OCI-LY7 (cell line): ENCODE measurements around the gene SLC6A16.

Experiments
- CTCF ChIP-seq: fragments of 200-600 bp; sonication (generic); conservative IDR thresholded peaks from 2 replicates; pipeline ENCODE4 v1.5.1; 2014; ENCODE audit warnings: mild to moderate bottlenecking, antibody characterized with exemption, low read length, moderate library complexity, mixed read lengths
- EZH2phosphoT487 ChIP-seq: fragments of 200-600 bp; sonication (generic); IDR thresholded peaks from 2 replicates; pipeline ENCODE4 v1.6.1; 2018; ENCODE audit warnings: low read depth, borderline replicate concordance, mild to moderate bottlenecking, mixed run types, antibody characterized with exemption, low read length, moderate library complexity, mixed read lengths

- no peak for TF ChIP-seq CTCF
- no peak for TF ChIP-seq EZH2phosphoT487
These were observed 31.4 kb upstream of the SLC6A16 start for GRCh38 chr19:49356382-49356781.
